OCI-LY7 (cell line): ENCODE results near the gene SBF2.

Source experiments
- EZH2phosphoT487 ChIP-seq: fragments of 200-600 bp; sonication (generic); IDR thresholded peaks from 2 replicates; pipeline ENCODE4 v1.6.1; 2018; ENCODE audit warnings: low read depth, borderline replicate concordance, mild to moderate bottlenecking, mixed run types, antibody characterized with exemption, low read length, moderate library complexity, mixed read lengths
- TF ChIP-seq, protein P1 (sequence below): fragments of 200-600 bp; sonication (generic); conservative IDR thresholded peaks from 2 replicates; pipeline ENCODE4 v1.5.1; 2014; ENCODE audit warnings: mild to moderate bottlenecking, antibody characterized with exemption, low read length, moderate library complexity, mixed read lengths

DNA sequence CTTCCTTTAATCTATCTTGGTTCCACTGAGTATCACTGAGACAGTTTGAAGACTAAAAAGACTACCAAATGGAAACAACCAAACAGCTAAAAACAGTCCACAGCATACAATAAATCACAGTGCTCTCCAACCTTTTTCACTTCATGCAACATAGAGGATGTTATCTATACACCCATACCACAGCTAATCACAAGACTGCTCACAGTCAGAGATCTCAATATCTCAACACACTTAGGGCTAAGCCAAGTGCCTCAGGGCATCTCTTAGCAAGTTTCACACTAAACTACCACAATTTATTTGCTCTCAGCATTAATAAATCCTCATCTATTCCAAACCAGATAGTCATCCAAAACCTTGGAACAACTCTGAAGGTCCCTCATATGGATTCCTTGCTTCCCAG, 129.4 kb downstream of the SBF2 start:
- TF ChIP-seq, protein P1, sequence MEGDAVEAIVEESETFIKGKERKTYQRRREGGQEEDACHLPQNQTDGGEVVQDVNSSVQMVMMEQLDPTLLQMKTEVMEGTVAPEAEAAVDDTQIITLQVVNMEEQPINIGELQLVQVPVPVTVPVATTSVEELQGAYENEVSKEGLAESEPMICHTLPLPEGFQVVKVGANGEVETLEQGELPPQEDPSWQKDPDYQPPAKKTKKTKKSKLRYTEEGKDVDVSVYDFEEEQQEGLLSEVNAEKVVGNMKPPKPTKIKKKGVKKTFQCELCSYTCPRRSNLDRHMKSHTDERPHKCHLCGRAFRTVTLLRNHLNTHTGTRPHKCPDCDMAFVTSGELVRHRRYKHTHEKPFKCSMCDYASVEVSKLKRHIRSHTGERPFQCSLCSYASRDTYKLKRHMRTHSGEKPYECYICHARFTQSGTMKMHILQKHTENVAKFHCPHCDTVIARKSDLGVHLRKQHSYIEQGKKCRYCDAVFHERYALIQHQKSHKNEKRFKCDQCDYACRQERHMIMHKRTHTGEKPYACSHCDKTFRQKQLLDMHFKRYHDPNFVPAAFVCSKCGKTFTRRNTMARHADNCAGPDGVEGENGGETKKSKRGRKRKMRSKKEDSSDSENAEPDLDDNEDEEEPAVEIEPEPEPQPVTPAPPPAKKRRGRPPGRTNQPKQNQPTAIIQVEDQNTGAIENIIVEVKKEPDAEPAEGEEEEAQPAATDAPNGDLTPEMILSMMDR: no peak
- TF ChIP-seq EZH2phosphoT487: no peak
